AG04450 (cell line): ENCODE results near the gene USP17L10. TPM values are rescaled to one million over a fixed set of nuclear protein-coding genes. Genes with fewer than 3 reads are reported as not detected.
"Not testable (repeated sequence)": the region's sequence is repeated elsewhere in the genome, so short reads cannot be mapped to it uniquely, and the experiment has no call there.

Experiments
- CTCF ChIA-PET: fragments of 300-600, 350-600 bp; formaldehyde crosslinking; extraction: SDS; loops from one replicate; lab custom pipeline; 2022; ENCODE audit warnings: antibody characterized with exemption, inconsistent platforms; lab: Charles Lee
- POLR2A ChIA-PET: fragments of 350-600 bp; formaldehyde crosslinking; extraction: SDS; loops from one replicate; lab custom pipeline; 2021; ENCODE audit warnings: antibody characterized with exemption, inconsistent platforms; lab: Yijun Ruan, JAX
- DNase-seq: peaks from one replicate; pipeline ENCODE4 v3.0.0-alpha.2; 2011; ENCODE audit warnings: low read depth, low spot score
- H3K27ac ChIP-seq: one replicate; pipeline ENCODE4 v1.5.1; 2012; ENCODE audit warnings: low read depth, low read length, control low read depth
- H3K27me3 ChIP-seq: one replicate; pipeline ENCODE4 v1.6.0; 2012; ENCODE audit warnings: low read length; ENCODE audit not compliant: control insufficient read depth, insufficient read depth
- H3K4me3 ChIP-seq: 2 replicates; pipeline ENCODE4 v1.5.1; 2011; ENCODE audit warnings: mild to moderate bottlenecking, low read depth, low read length, control low read depth
- H3K9me3 ChIP-seq: 2 replicates; pipeline ENCODE4 v1.5.1; 2012; ENCODE audit warnings: low read length; ENCODE audit not compliant: control insufficient read depth, insufficient read depth
- polyA plus RNA-seq: library from polyadenylated mRNA; depleted of rRNA; stranded (reverse); fragments of >200 nt; gene quantifications from 2 replicates; pipeline ENCODE4 v1.2.3, GENCODE V29; 2011; rRNA removed

USP17L10 gene
- polyA plus RNA-seq, 1 experiment: not detected

DNA sequence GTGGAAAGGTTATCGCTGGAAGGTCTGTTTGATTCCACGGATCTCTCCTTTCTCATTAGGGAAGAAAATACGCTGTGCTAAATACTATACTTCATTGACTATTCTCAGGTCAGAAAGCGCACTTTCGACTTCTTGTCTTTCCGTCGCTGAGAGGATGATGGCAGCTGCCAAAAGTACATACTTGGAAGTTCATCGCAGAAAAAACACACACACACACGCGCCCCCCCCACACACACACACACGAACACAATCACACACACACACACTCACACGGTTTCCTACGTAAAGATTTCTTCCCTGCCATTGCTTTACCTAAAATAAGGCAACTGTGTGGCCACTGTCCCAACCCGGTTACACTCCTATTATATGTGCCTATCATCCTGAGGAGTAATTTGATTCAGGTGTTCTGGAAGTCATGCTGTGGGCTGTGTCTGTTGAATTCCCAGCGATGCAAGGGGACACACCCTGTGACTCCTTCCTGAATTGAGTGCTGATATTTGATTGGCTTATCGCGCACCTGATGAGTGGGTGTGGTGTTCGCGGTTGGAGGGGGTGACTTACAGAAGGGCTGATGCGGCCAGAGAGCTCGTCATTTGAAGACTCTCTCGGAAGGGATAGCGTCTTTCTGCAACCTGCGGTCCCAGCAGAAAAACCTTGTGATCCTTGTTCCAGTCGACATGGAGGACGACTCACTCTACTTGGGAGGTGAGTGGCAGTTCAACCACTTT lies 37.7 kb downstream of the USP17L10 start, which contains the start of gene USP17L18:
USP17L18 (plus strand) TSS at position 678 of the 728 bp plus-strand sequence; CDS start at position 678, 0 bp downstream.
- H3K4me3 ChIP-seq, H3K27ac ChIP-seq, H3K9me3 ChIP-seq, DNase-seq, CTCF ChIA-PET, H3K27me3 ChIP-seq, POLR2A ChIA-PET: not testable (repeated sequence)

DNA sequence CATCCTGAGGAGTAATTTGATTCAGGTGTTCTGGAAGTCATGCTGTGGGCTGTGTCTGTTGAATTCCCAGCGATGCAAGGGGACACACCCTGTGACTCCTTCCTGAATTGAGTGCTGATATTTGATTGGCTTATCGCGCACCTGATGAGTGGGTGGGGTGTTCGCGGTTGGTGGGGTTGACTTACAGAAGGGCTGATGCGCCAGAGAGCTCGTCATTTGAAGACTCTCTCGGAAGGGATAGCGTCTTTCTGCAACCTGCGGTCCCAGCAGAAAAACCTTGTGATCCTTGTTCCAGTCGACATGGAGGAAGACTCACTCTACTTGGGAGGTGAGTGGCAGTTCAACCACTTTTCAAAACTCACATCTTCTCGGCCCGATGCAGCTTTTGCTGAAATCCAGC lies 42.6 kb downstream of the USP17L10 start, which contains the start of gene USP17L19:
USP17L19 (plus strand) TSS at position 301 of the 400 bp plus-strand sequence; CDS start at position 301, 0 bp downstream.
- CTCF ChIA-PET, POLR2A ChIA-PET: not testable (repeated sequence)

DNA sequence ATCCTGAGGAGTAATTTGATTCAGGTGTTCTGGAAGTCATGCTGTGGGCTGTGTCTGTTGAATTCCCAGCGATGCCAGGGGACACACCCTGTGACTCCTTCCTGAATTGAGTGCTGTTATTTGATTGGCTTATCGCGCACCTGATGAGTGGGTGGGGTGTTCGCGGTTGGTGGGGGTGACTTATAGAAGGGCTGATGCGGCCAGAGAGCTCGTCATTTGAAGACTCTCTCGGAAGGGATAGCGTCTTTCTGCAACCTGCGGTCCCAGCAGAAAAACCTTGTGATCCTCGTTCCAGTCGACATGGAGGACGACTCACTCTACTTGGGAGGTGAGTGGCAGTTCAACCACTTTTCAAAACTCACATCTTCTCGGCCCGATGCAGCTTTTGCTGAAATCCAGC lies 47.4 kb downstream of the USP17L10 start, which contains the start of gene USP17L20:
USP17L20 (plus strand) TSS at position 301 of the 400 bp plus-strand sequence; CDS start at position 301, 0 bp downstream.
- CTCF ChIA-PET, H3K27ac ChIP-seq, H3K4me3 ChIP-seq, H3K27me3 ChIP-seq, DNase-seq, H3K9me3 ChIP-seq, POLR2A ChIA-PET: not testable (repeated sequence)

More for the DNA sequence above, 42.6 kb downstream of the USP17L10 start, which contains the start of gene USP17L19:
- not testable (repeated sequence) for H3K27ac ChIP-seq, H3K27me3 ChIP-seq, DNase-seq, H3K4me3 ChIP-seq, H3K9me3 ChIP-seq

Other genes with a start within 250 kb of the USP17L10 start
- gene FAM90A26, start 40.2 kb upstream of the USP17L10 start, polyA plus RNA-seq: not detected in 2 replicates
- not detected in 2 replicates for gene USP17L11, start 4.7 kb downstream of the USP17L10 start, polyA plus RNA-seq
- not detected in 2 replicates for gene USP17L12, start 9.5 kb downstream of the USP17L10 start, polyA plus RNA-seq
- gene USP17L13, start 14.2 kb downstream of the USP17L10 start, polyA plus RNA-seq: not detected in 2 replicates
- gene USP17L15, start 23.7 kb downstream of the USP17L10 start, polyA plus RNA-seq: not detected in 2 replicates
- not detected in 2 replicates for gene USP17L17, start 33.2 kb downstream of the USP17L10 start, polyA plus RNA-seq
- not detected in 2 replicates for gene USP17L18, start 38.0 kb downstream of the USP17L10 start, polyA plus RNA-seq
- not detected in 2 replicates for gene USP17L19, start 42.7 kb downstream of the USP17L10 start, polyA plus RNA-seq
- not detected in 2 replicates for gene USP17L20, start 47.5 kb downstream of the USP17L10 start, polyA plus RNA-seq
- not detected in 2 replicates for gene USP17L21, start 52.2 kb downstream of the USP17L10 start, polyA plus RNA-seq
- gene USP17L22, start 57.0 kb downstream of the USP17L10 start, polyA plus RNA-seq: not detected in 2 replicates
- not detected in 2 replicates for gene USP17L24, start 114.5 kb downstream of the USP17L10 start, polyA plus RNA-seq
- not detected in 2 replicates for gene USP17L25, start 119.3 kb downstream of the USP17L10 start, polyA plus RNA-seq
- not detected in 2 replicates for gene USP17L26, start 124.0 kb downstream of the USP17L10 start, polyA plus RNA-seq
- not detected in 2 replicates for gene USP17L5, start 128.7 kb downstream of the USP17L10 start, polyA plus RNA-seq
- not detected in 2 replicates for gene USP17L27, start 133.5 kb downstream of the USP17L10 start, polyA plus RNA-seq
- not detected in 2 replicates for gene USP17L28, start 138.2 kb downstream of the USP17L10 start, polyA plus RNA-seq
- gene USP17L29, start 143.0 kb downstream of the USP17L10 start, polyA plus RNA-seq: not detected in 2 replicates
- not detected in 2 replicates for gene USP17L30, start 152.5 kb downstream of the USP17L10 start, polyA plus RNA-seq
- gene DEFB131A, start 233.8 kb downstream of the USP17L10 start, polyA plus RNA-seq: not detected in 2 replicates